KOPT-K1 (cell line): ENCODE data around the gene HOXD9.

Source experiments
- H3K27ac ChIP-seq: fragments of 200-600 bp; sonication (generic); 2 replicates; pipeline ENCODE4 v1.5.1; 2016; ENCODE audit warnings: antibody characterized with exemption, mild to moderate bottlenecking, low read depth, low read length; ENCODE audit not compliant: poor library complexity, severe bottlenecking
- H3K36me3 ChIP-seq: fragments of 200-600 bp; sonication (generic); 2 replicates; pipeline ENCODE4 v1.5.1; 2017; ENCODE audit warnings: antibody characterized with exemption, mild to moderate bottlenecking, low read length, moderate library complexity; ENCODE audit not compliant: insufficient read depth
- H3K9me3 ChIP-seq: fragments of 200-600 bp; sonication (generic); 2 replicates; pipeline ENCODE4 v1.5.1; 2017; ENCODE audit warnings: antibody characterized with exemption, low read length, mild to moderate bottlenecking; ENCODE audit not compliant: insufficient read depth, poor library complexity, severe bottlenecking

Gene HOXD9

DNA sequence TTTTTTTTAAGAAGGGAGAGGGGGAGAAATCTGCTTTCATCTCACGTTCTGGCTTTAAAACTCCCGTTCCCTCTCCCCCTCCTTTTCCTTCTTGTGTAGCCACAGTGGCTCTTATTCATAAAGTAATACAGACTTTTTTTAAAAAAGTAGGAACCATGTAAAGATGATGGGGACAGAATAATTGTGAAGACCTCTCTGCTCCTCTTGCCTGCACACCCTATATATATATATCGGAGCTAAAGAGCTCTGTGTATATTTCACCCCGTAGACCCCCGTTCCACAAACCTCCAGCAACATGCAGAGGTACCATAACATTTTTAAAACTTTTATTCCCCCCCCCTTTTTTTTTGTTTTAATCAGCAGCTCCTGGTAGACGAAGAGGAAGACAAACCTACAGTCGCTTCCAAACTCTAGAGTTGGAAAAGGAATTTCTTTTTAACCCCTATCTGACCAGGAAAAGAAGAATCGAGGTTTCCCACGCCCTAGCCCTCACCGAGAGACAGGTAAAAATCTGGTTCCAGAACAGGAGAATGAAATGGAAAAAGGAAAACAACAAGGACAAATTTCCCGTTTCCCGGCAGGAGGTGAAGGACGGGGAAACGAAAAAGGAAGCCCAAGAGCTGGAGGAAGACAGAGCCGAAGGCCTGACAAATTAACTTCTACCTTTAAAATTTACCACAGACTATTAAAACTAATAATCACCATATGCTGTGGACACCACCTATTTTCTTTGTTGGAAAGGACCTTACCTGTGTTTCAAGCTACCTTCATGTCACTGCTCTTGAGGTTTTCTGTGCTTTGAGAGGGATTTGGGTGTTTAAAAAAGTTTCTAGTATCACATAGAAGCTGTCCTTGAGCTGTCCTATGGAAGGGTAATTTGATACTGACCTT, 8.7 kb downstream of the HOXD9 start:
- H3K27ac ChIP-seq, result no peak overlapping the region

GRCh38 chr2:176131848-176132158, 9.3 kb downstream of the HOXD9 start:
- H3K36me3 ChIP-seq, result no peaks in the 10 kb centered on the region
- H3K27ac ChIP-seq, result no peak overlapping the region
- no peaks in the 10 kb centered on the region for H3K9me3 ChIP-seq

More for the DNA sequence above, 8.7 kb downstream of the HOXD9 start:
- Histone ChIP-seq H3K9me3 (no peaks in the 10 kb centered on the region), H3K36me3 (no peaks in the 10 kb centered on the region)

DNA sequence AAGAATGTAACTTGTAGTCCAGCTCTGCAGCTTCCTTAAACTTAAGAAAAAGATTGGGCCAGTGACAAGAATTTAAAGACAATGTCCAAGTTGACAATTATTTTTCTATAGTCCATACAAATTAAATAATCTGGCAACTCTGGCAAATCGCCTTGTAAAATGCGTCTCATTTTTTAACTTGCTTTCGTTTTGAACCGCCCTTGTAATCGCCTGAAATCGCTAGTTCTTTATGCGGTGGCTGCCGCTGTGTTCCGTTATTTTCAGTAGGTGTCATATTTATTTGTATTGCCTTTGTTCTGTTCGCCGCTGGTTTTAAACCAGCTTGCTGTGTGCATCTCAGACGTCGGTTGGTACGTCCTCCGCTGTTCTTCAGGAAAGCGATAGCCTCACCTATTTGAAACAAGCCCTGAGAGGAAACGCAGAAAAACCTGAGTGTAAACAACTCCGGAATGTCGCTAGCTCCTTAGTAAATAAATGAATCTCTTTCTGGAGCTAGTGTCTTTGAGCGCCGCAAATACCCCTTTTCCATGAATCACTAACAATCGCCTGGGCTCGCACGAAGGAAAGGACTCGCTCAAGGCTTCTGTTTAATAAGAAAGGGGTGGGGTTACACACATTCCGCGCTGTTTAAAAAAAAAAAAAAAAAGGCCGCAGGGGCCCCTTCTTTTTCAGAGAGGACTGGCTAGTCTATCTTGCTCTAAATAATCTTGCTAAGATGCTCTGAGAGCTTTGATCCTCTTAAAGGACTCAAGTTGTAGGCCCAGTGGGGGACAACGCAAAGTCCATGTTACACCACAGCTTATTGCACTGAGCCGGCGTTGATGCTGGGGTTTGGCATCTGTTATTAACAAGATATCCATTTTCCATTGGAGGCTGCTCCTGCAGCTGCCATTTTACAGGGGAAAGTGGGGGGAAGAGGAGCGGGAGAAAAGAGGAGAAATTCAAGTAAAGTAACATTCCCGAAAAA, 10.0 kb downstream of the HOXD9 start:
- Histone ChIP-seq H3K9me3 (no peaks in the 10 kb centered on the region), H3K36me3 (no peaks in the 10 kb centered on the region), H3K27ac (no peak overlapping the region)

- Histone ChIP-seq H3K27ac (no peak overlapping the region), H3K9me3 (no peaks in the 10 kb centered on the region), H3K36me3 (no peaks in the 10 kb centered on the region)
Observed at GRCh38 chr2:176133389-176133788, 10.9 kb downstream of the HOXD9 start.

DNA sequence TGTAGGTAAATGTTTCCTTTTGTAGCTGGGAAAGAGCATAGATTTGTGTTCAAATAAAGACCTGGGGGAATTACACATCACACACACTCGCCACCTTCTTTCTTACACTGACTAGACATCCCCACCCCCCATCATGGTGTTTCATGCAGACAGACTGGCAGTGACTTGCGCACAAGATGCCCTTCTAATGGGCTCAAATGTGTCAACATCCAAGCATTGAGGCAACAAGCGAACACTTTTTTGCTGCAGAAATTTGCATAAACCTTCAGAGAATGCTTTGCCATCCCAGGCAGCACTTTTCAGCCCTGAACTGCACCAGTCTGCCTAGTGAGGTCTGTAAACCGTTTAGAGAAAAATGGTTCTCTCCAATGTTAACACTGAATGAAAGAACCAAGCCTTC, 11.5 kb downstream of the HOXD9 start:
- Histone ChIP-seq H3K27ac (no peak overlapping the region), H3K9me3 (no peaks in the 10 kb centered on the region), H3K36me3 (no peaks in the 10 kb centered on the region)

DNA sequence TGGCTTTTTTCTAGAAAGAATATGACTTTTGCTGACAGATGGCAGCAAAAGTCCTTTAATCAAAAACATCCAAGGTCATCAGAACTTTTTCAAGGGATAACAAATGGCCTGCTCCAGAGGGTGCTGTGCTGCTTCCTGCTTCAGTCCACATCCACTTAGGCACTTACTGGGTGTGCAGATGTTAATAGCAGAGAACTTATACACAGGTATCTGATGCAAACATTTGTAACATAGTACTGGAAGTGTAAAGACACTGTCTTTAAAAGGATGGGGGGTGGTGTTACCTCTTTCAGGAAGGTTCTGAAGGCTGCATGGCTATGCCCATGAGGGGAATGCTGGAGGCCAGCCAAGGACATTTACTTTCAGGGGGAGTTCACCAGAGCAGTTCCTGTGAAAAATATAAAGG, 12.5 kb downstream of the HOXD9 start:
- no peak overlapping the region for H3K27ac ChIP-seq
- no peaks in the 10 kb centered on the region for H3K36me3 ChIP-seq
- H3K9me3 ChIP-seq, result no peaks in the 10 kb centered on the region

GRCh38 chr2:176136374-176137251, 14.1 kb downstream of the HOXD9 start:
- Histone ChIP-seq H3K9me3 (no peaks in the 10 kb centered on the region), H3K36me3 (no peaks in the 10 kb centered on the region), H3K27ac (no peak overlapping the region)

DNA sequence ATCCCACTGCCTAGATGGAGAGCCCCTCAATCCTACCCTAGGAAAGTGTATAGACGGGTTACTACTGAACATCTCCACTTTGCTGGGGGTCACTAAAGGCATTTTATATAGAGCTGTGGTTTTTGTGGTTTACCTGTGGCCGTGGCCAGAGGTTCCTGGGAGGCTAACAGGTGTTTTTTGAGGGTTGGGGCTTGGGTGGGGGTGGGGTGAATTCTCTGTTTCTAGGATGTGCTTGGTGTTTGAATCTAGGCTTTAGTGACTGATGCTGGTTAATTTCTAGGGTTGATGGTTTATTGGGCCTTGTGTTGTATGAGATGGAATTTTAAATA, 14.7 kb downstream of the HOXD9 start:
- Histone ChIP-seq H3K36me3 (no peaks in the 10 kb centered on the region), H3K27ac (no peak overlapping the region), H3K9me3 (no peaks in the 10 kb centered on the region)

DNA sequence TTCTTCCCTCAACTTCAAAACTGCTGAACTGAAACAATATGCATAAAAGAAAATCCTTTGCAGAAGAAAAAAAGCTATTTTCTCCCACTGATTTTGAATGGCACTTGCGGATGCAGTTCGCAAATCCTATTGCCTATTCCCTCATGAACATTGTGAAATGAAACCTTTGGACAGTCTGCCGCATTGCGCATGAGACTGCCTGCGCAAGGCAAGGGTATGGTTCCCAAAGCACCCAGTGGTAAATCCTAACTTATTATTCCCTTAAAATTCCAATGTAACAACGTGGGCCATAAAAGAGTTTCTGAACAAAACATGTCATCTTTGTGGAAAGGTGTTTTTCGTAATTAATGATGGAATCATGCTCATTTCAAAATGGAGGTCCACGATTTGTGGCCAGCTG, 15.4 kb downstream of the HOXD9 start:
- H3K36me3 ChIP-seq, result no peaks in the 10 kb centered on the region
- no peak overlapping the region for H3K27ac ChIP-seq
- no peaks in the 10 kb centered on the region for H3K9me3 ChIP-seq

- H3K27ac ChIP-seq, result no peak overlapping the region
- no peaks in the 10 kb centered on the region for H3K9me3 ChIP-seq
- no peaks in the 10 kb centered on the region for H3K36me3 ChIP-seq
Observed at GRCh38 chr2:176138526-176138922, 16.0 kb downstream of the HOXD9 start.

DNA sequence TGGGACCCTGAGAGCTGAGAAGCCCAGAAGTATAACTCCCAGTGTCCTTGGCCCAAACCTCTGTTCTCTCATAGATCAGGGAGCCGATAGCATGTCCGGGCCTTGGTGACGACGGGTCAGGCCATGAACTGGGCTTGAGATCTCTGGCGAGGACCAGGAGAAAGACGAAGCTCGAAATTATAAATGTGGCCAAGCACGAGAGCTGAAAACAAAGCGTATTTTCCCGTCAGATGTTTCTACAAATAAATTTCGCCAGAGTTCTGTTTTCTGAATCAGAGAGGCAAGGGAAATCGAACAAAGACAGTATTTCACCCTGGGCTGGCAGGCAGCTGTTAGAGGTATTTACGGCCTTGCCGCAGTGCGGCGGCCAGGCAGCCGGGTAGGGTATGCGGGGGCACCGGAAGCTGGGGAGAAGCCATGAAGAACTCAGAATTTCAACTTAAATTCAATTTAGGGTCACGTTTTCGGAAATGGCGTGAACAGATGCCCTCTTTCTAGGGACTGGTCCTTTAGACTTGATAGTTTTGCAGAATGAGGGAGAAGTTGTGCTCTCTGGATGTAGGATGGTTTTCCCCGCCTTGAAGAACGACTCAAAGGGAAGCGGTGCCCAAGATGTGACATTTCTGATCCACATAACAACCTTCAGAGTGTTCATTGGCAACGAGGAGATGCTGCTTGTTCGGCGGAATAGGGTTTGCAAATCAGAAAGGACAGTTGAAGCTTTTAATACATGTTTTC, 16.6 kb downstream of the HOXD9 start:
- Histone ChIP-seq H3K9me3 (no peaks in the 10 kb centered on the region), H3K36me3 (no peaks in the 10 kb centered on the region), H3K27ac (no peak overlapping the region)

- Histone ChIP-seq H3K27ac (no peak overlapping the region), H3K9me3 (no peaks in the 10 kb centered on the region), H3K36me3 (no peaks in the 10 kb centered on the region)
Observed at GRCh38 chr2:176139661-176140512, 17.4 kb downstream of the HOXD9 start.

GRCh38 chr2:176140513-176141317, 18.2 kb downstream of the HOXD9 start:
- Histone ChIP-seq H3K27ac (no peak overlapping the region), H3K36me3 (no peaks in the 10 kb centered on the region)

More at GRCh38 chr2:176140513-176141317, 18.2 kb downstream of the HOXD9 start:
- H3K9me3 ChIP-seq, result no peaks in the 10 kb centered on the region
